ENCODE measurements around the gene CCDC57.
A peak's percentile ranks its signal among the peaks of the same experiment; 100 is the strongest.

The CCDC57 gene

DNA sequence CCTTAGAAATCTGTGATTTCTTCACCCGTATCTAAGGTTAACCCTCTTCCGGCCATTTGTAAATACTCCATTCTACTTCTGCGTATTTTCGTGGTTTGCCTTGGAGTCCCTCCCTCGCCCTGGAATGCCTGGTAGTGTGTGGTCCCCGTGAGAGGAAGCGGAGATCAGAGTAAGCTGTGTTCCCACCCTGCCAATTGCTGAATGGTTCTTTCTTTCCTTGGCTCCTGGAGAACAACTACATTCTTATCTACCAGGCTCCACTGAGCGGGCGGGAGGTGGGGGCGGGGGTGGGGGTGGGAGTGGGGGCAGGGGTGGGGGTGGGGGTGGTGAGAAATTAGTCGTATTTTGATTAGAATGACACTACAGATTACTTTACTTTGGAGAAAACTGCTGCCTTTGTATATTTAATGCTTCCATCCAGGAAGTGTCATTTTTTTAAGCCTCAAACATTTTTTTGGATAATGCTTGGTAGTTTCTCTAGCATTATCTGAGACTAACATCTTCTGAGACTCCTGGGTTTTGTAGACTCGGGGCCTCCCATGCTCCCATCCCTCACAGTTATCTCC, 93.7 kb downstream of the CCDC57 start:
- DNase-seq, result no peak

DNA sequence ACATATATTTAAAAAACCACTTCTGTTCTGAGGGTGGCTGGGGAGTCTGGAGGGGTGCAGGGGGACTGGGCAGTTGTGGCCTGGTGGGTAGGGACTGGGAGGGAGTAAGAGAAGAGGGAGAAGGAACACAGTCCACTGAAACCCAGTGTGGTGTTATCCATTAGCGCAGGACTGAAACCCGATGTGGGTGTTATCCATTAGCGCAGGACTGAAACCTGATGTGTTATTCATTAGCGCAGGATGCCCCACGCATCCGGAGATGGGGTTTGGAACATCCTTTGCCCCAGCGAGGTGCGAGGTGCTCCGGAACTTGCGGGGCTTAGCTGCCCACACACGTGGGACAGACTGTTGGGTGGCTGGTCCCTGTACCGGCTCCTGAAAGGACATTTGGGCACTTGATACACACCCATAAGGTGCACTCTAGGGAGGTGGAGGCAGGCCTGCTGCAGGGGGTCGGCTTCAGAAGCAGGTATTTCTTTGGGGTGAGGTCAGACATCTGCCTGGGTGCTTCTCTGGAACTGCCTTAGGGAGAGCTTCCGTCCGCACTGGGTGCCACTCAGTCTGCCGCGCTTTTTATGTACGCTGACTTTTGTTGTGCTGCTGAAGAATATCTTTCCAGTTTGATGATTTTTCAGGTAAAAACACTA, 94.4 kb downstream of the CCDC57 start:
- DNase-seq, result no peak

GRCh38 chr17:82117139-82118090, 95.2 kb downstream of the CCDC57 start:
- DNase-seq, result no peak

DNA sequence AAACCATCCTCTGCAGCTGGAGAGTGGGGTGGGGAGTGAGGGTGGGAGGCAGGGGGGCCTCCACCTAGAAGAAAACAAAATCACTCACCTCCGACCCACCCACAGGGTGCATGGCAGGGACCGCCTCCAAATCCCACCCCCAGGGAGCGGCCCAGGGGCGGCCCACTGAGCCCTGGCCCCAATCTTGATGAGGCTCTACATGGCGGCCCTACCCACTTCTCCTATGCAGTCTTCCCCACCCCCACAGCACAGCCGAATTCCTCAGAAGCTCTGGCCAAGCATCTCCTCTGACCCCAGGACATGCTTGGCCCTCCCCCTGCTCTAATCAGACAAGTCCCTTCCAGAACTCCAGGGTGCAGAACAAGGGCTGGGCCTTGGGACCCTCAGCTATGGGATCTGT, 96.4 kb downstream of the CCDC57 start:
- no peak for DNase-seq

GRCh38 chr17:82114872-82115271, 97.8 kb downstream of the CCDC57 start:
- DNase-seq, result no peak

- DNase-seq, result no peak
Observed at GRCh38 chr17:82114447-82114846, 98.2 kb downstream of the CCDC57 start.

GRCh38 chr17:82113941-82114340, 98.7 kb downstream of the CCDC57 start:
- no peak for DNase-seq

DNA sequence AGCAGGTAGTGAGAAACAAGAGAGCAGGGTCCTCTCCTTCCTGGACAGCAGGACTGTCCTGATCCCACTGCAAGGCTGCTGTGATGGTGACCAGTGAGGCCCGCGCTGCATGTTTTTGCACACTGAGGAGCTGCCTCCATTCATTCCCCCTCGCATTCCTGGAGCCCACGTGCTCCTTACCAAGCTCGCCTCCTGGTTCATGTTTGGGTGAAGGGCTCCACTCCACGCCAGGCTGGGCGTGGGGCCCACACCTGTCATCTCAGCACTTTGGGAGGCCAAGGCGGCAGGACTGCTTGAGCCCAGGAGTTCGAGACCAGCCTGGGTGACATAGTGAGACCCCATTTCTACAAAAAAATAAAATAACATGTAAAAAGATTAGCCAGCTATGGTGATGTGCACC, 99.2 kb downstream of the CCDC57 start:
- no peak for DNase-seq

DNA sequence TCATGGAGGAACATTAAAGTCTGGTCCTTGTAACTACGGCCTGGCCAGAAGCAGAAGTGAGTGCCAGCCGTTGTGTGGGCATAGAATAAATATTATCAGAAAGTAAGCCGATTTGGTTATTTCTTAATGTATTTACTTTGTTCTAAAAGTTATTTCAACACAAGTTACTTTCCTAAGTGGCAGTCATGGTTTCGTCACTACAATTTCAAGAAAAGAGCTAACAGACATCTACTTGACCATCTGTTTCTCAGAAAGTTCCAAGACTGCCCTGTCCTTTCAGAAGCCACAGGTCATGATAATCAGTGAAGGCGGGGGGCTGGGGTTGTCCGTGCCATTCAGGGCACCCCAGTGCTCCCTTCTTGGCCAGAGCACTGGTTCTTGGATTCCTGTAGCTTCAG, 99.7 kb downstream of the CCDC57 start:
- DNase-seq, result no peak

GRCh38 chr17:82112181-82112913, 100.3 kb downstream of the CCDC57 start:
- no peak for DNase-seq

DNA sequence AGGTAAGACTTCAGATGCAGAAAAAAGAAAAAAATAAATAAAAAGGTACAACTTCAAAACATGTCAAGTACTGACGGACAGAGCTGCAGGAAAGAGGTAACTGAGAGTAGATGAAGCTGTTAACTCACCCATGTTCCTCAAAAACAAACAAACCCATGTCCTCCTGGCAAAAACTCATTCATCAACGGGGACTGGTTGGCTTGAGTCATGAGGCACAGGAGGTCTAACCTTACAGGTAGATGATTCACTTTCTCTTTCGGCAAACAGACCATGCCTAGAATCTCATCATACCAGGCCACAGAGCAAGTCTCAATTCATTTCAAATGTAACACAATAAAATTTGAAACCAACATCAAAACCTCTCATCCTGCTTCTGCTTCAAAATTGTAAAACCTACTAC, 102.3 kb downstream of the CCDC57 start:
- no peak for DNase-seq

DNA sequence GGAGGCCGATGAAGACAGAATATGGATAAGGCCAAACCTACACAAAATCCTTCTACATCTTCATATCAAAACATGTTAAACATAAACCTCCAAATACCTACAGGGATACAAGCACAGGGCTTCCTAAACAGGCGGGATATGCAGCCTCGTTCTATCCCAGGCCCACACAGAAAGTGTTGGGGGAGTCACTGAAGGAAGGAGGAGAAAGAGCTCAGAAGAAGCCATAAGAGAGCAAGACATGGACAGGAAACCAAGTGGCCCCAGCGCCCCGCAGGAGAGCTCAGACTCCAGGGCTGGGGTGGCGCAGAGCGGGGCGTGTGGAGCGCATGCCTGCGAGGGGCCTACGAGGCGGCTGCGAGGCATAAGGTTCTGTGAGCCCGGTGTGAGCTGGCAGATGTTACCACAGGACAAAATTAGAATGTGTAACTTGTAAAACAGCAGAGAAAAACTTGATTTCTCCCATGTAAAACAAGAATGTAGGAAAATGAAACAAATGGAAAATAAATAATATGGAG, 103.6 kb downstream of the CCDC57 start:
- no peak for DNase-seq

- no peak for DNase-seq
Observed at GRCh38 chr17:82108496-82108945, 104.1 kb downstream of the CCDC57 start.

DNA sequence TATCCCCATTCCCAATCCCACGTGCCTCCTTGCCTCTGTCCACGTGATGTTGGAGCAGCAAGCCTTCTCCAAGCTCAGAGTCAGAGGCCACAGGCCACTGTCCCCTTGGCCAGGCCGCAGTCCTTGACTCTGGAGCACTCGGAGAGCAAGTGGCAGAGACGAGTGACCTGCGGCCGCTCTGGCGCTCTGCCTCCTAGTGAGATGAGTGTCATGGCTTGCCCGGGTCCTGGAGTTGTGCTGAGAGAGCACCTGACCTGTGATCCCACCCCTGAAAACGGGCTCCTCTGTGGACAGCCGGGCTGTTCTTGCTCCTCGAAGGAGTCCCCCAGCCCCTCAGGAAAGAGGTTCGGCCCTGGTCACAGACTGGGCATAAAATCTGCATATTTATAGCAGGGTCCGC, 104.6 kb downstream of the CCDC57 start:
- no peak for DNase-seq

DNA sequence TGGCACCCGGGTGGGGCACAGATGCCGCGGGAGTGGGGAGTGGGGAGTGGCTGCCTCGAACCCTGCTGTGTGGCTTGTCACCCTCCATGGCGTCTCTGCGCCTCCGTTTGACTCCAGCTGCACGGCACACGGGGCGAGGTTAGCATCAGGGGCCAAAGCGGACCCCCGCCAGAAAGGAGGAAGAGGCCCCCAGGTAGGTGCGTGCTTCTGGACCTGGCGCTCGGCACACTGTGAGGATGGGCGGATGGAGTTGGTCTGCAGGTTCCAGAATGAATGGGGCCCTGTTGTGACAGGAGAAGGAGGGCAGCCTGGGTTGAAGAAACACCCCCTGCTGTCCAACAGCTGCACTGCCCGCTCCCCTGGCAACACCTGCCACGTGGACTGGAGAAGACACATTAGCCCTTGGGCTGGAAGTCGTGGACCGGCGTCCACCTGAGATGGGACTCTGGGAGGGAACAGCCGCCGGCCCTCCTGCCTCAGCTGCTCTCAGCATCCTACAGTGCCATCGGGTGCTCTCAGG, 105.2 kb downstream of the CCDC57 start:
- no peak for DNase-seq

DNA sequence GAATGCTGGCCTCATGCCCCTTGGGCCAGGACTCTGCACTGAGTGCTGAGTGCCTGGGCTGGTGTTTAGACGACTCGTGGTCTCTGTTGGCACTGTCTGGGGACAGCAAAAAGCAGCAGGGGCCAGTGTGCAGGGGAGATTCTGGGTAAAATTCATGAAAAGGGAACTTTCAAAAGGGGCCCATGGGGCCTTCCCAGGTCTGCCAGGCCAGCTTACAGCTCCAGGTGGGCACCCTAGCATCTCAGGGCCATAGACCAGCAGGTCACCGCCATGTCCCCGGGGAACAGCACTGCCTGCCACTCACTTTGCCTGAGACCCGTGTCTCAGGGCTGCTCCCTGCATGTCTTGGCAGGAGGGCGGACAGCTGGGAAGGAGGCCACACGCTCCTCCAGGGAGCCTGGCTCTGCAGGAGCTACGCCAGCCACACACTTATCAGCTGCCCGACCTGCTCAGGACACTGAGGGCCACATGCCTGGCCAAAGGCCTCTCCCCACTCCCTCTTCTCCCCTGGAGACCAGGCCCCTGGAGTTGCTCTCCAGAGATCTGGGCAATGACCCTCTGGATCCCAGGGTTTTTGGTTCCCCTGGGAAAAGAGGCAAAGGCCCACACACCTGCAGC, 105.8 kb downstream of the CCDC57 start:
- DNase-seq, result no peak

GRCh38 chr17:82105882-82106687, 106.6 kb downstream of the CCDC57 start:
- peak; percentile 82 for DNase-seq

DNA sequence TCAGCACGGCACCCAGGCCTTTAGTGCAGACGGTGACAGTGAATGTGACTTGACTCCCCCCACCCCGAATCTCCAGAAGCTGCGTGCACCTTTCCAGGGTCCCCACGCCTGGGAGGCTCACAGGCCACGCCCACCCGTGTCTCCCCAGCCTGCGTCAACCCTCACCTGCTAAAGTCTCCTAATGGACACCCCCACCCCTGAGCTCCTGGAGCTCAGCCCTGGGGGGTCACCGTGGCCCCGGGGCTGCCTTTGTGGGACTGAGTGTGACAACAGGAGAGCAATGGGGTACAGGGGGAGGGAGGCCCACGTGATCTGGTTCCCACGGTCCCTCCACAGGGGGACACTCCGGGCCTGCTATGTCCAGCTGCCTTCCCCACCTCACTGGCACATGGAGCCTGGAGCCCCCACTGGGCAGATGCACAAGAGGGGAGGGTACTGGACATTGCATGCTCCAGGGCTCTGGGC, 107.2 kb downstream of the CCDC57 start:
- no peak for DNase-seq

DNA sequence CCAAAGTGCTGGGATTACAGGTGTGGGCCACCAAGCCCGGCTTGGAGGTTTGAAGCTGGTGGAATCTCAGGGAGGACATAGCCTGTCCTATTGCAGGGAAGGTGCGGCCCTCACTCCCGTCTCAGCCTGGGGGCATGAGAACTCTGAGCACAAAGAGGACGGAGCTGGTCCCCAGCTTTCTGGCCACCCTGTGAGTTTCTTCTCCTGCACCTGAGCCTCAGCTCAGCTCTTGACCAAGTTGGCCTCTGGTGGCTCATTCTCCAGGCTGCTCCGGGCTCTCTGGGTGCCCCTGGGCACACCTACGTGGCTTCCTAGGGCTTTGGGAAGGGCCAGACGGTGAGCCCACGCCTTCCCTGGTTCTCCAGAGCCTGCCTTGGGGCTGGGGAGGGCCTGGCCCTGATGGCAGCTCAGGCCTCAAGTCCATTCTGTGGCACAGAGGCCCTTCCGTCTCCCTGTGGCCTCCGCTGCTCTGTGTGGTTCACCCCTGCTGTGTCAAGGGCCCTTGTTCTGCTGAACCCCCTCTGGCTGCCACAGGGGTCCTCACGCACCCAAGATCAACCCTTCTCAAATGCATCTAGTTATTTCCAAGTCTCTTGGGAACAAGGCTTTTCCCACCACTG, 107.7 kb downstream of the CCDC57 start:
- no peak for DNase-seq

DNA sequence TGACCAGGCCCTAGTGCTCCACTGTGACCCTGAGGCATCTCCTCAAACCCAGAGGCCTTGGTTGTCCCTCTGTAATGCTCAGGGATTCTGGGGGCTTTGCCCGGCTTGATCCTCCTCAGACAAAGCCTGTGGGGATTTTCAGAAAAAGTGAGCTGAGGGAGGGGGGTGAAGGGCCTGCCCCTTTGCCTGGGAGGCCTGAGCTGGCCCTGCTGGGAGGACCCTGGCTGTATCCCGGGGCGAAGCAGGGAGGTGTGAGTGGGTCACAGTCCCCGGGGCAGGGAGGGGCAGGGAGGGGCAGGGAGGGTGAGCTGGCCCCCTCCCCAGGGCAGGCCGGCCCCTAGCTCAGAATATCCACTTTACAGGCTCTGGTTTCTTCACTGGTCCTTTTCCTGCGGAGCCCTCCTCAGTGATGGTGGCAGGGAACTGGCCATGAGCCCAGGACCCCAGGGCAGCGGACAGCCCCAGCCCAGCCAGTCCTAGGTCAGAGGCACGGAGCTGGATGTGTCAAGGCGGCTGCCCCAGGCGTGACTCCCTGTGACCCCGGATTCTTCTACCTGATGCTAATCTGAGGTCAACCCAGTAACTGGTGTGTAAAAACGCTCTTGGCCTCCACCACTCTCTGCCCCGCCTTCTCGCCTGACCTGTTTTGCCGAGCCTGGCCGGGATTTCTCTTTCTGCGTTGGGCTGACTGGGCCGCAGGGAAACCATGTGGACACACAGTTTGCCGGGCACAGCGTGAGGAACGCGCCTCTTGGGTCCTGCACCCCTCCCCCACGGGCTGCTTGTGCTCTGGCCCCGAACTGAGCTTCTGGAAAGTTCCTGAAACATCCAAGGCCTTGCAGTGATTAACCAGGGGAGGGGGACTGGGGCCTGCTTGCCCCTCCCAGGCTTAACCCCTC, 108.8 kb downstream of the CCDC57 start:
- DNase-seq, result no peak
